NCI-H1930 (cell line): ENCODE measurements around the gene SLITRK6.
"Not testable (repeated sequence)": the region's sequence is repeated elsewhere in the genome, so short reads cannot be mapped to it uniquely, and the experiment has no call there.

Experiments
- DNase-seq, 2 experiments: peaks; one replicate each; lab custom pipeline; 2025; lab: John Stamatoyannopoulos, UW

SLITRK6 gene

GRCh38 chr13:85799097-85799582, at the start of gene SLITRK6:
Gene SLITRK6 (minus strand): TSS chr13:85799419. CDS start chr13:85796508, 2,911 bp downstream.
- DNase-seq, result no peak

GRCh38 chr13:85847012-85847411, 47.8 kb upstream of the SLITRK6 start:
- DNase-seq, result no peak

GRCh38 chr13:85841427-85841826, 42.2 kb upstream of the SLITRK6 start:
- DNase-seq, result no peak

- no peak for DNase-seq
Measured at GRCh38 chr13:85833921-85834320, 34.7 kb upstream of the SLITRK6 start.

GRCh38 chr13:85828094-85828684, 29.0 kb upstream of the SLITRK6 start:
- DNase-seq, result no peak

- DNase-seq, result no peak
Measured at GRCh38 chr13:85825454-85825853, 26.2 kb upstream of the SLITRK6 start.

- no peak for DNase-seq
Measured at GRCh38 chr13:85823832-85824231, 24.6 kb upstream of the SLITRK6 start.

- no peak for DNase-seq
Measured at GRCh38 chr13:85819513-85819912, 20.3 kb upstream of the SLITRK6 start.

GRCh38 chr13:85816413-85816812, 17.2 kb upstream of the SLITRK6 start:
- DNase-seq, result no peak

- DNase-seq, result no peak
Measured at GRCh38 chr13:85812282-85812681, 13.1 kb upstream of the SLITRK6 start.

- no peak for DNase-seq
Measured at GRCh38 chr13:85808811-85809210, 9.6 kb upstream of the SLITRK6 start.

- DNase-seq, result peak; percentile 17 to 39
Measured at GRCh38 chr13:85806553-85807175, 7.4 kb upstream of the SLITRK6 start.

GRCh38 chr13:85798556-85798955, 663 bp downstream of the SLITRK6 start:
- DNase-seq, result no peak

GRCh38 chr13:85797311-85797710, 1.9 kb downstream of the SLITRK6 start:
- DNase-seq, result no peak

GRCh38 chr13:85785205-85785604, 14.0 kb downstream of the SLITRK6 start:
- no peak for DNase-seq

- no peak for DNase-seq
Measured at GRCh38 chr13:85772367-85772766, 26.9 kb downstream of the SLITRK6 start.

GRCh38 chr13:85771856-85772255, 27.4 kb downstream of the SLITRK6 start:
- DNase-seq, result no peak

GRCh38 chr13:85768946-85769345, 30.3 kb downstream of the SLITRK6 start:
- DNase-seq, result no peak

GRCh38 chr13:85755123-85755522, 44.1 kb downstream of the SLITRK6 start:
- DNase-seq, result no peak

- DNase-seq, result not testable (repeated sequence)
Measured at GRCh38 chr13:85743201-85743770, 55.9 kb downstream of the SLITRK6 start.
